H9 (cell line): Measurements from ENCODE around the gene IQCF6. TPM values are rescaled to one million over a fixed set of nuclear protein-coding genes. Genes with fewer than 3 reads are reported as not detected.
"Not testable (repeated sequence)": the region's sequence is repeated elsewhere in the genome, so short reads cannot be mapped to it uniquely, and the experiment has no call there.

Source experiments
- DNase-seq: peaks from one replicate; pipeline ENCODE4 v3.0.0-alpha.2; 2017
- H2AFZ ChIP-seq: one replicate; pipeline ENCODE4 v1.6.1; 2013; ENCODE audit warnings: mild to moderate bottlenecking, low read length, control low read depth, moderate library complexity
- H2AK5ac ChIP-seq: 2 replicates; pipeline ENCODE4 v1.6.1; 2013; ENCODE audit warnings: low read length, control low read depth, mixed read lengths; ENCODE audit not compliant: insufficient read length
- H2BK120ac ChIP-seq: one replicate; pipeline ENCODE4 v1.6.1; 2013; ENCODE audit warnings: low read depth, mild to moderate bottlenecking, low read length, control low read depth, inconsistent platforms; ENCODE audit not compliant: poor library complexity, severe bottlenecking
- H2BK12ac ChIP-seq: 2 replicates; pipeline ENCODE4 v1.6.1; 2013; ENCODE audit warnings: low read length, control low read depth, mixed read lengths, low read depth; ENCODE audit not compliant: insufficient read length
- H2BK15ac ChIP-seq: 2 replicates; pipeline ENCODE4 v1.6.1; 2013; ENCODE audit warnings: low read depth, low read length, control low read depth
- H2BK20ac ChIP-seq: one replicate; pipeline ENCODE4 v1.6.1; 2013; ENCODE audit warnings: low read depth, mild to moderate bottlenecking, low read length, control low read depth, inconsistent platforms; ENCODE audit not compliant: poor library complexity, severe bottlenecking
- H2BK5ac ChIP-seq: 2 replicates; pipeline ENCODE4 v1.6.1; 2013; ENCODE audit warnings: low read length, control low read depth, mixed read lengths; ENCODE audit not compliant: insufficient read length
- H3K14ac ChIP-seq: 2 replicates; pipeline ENCODE4 v1.6.1; 2013; ENCODE audit warnings: low read length, control low read depth; ENCODE audit not compliant: insufficient read depth
- H3K18ac ChIP-seq: 2 replicates; pipeline ENCODE4 v1.6.1; 2013; ENCODE audit warnings: low read depth, mild to moderate bottlenecking, mixed read lengths, low read length, control low read depth; ENCODE audit not compliant: insufficient read length
- H3K23ac ChIP-seq: 2 replicates; pipeline ENCODE4 v1.6.1; 2013; ENCODE audit warnings: low read length, control low read depth, mixed read lengths, low read depth; ENCODE audit not compliant: insufficient read length
- H3K23me2 ChIP-seq: 2 replicates; pipeline ENCODE4 v1.6.1; 2013; ENCODE audit warnings: low read depth, mild to moderate bottlenecking, mixed read lengths, low read length, control low read depth; ENCODE audit not compliant: insufficient read length, poor library complexity, severe bottlenecking
- H3K27ac ChIP-seq: 2 replicates; pipeline ENCODE4 v1.5.1; 2013; ENCODE audit warnings: low read length, control low read depth, mixed read lengths, low read depth; ENCODE audit not compliant: insufficient read length
- H3K27me3 ChIP-seq: 2 replicates; pipeline ENCODE4 v1.6.1; 2013; ENCODE audit warnings: low read length, control low read depth, inconsistent platforms; ENCODE audit not compliant: insufficient read depth
- H3K4ac ChIP-seq: 2 replicates; pipeline ENCODE4 v1.6.1; 2013; ENCODE audit warnings: low read depth, mild to moderate bottlenecking, control low read depth, inconsistent platforms, low read length, moderate library complexity
- H3K4me1 ChIP-seq: 2 replicates; pipeline ENCODE4 v1.6.1; 2013; ENCODE audit warnings: low read length, control low read depth, inconsistent platforms; ENCODE audit not compliant: insufficient read depth
- H3K4me2 ChIP-seq: 2 replicates; pipeline ENCODE4 v1.6.1; 2013; ENCODE audit warnings: low read length, control low read depth, mixed read lengths; ENCODE audit not compliant: insufficient read length, insufficient read depth
- H3K56ac ChIP-seq: 2 replicates; pipeline ENCODE4 v1.6.1; 2013; ENCODE audit warnings: low read depth, mild to moderate bottlenecking, mixed read lengths, low read length, control low read depth; ENCODE audit not compliant: insufficient read length
- H3K79me1 ChIP-seq: 2 replicates; pipeline ENCODE4 v1.6.1; 2013; ENCODE audit warnings: low read depth, mild to moderate bottlenecking, moderate library complexity, low read length, control low read depth, inconsistent platforms; ENCODE audit not compliant: insufficient read depth, poor library complexity, severe bottlenecking
- H3K79me2 ChIP-seq: 2 replicates; pipeline ENCODE4 v1.6.1; 2013; ENCODE audit warnings: low read length, control low read depth, inconsistent platforms; ENCODE audit not compliant: insufficient read depth
- H3K9ac ChIP-seq: 2 replicates; pipeline ENCODE4 v1.6.1; 2013; ENCODE audit warnings: low read length, control low read depth, mixed read lengths; ENCODE audit not compliant: insufficient read length; ENCODE audit errors: extremely low read depth
- H3K9me3 ChIP-seq: one replicate; pipeline ENCODE4 v1.6.1; 2013; ENCODE audit warnings: low read depth, low read length, inconsistent platforms; ENCODE audit not compliant: control insufficient read depth
- H3T11ph ChIP-seq: one replicate; pipeline ENCODE4 v1.6.1; 2013; ENCODE audit warnings: mild to moderate bottlenecking, low read length, control low read depth, inconsistent platforms
- H4K20me1 ChIP-seq: one replicate; pipeline ENCODE4 v1.6.1; 2013; ENCODE audit not compliant: control insufficient read depth, insufficient read length, insufficient read depth
- H4K5ac ChIP-seq: 2 replicates; pipeline ENCODE4 v1.6.1; 2013; ENCODE audit warnings: low read depth, mild to moderate bottlenecking, mixed read lengths, low read length, control low read depth; ENCODE audit not compliant: insufficient read length
- H4K8ac ChIP-seq: replicated peaks from 2 replicates; pipeline ENCODE4 v1.6.1; 2013; ENCODE audit warnings: low read length, control low read depth, mixed read lengths, low read depth; ENCODE audit not compliant: insufficient read length
- H4K91ac ChIP-seq: 2 replicates; pipeline ENCODE4 v1.6.1; 2013; ENCODE audit warnings: low read depth, mild to moderate bottlenecking, moderate library complexity, mixed read lengths, low read length, control low read depth; ENCODE audit not compliant: insufficient read length
- H3K27ac Mint-ChIP-seq, 3 experiments: 2 replicates in 2 of 3; 3 replicates in 1 of 3; pipeline ENCODE4 v1.8.0; 2020 to 2021; ENCODE audit warnings: mixed read lengths in 3 of 3, mild to moderate bottlenecking in 1 of 3, moderate library complexity in 1 of 3
- H3K27me3 Mint-ChIP-seq: 2 replicates; pipeline ENCODE4 v1.8.0; 2021; ENCODE audit warnings: low read depth, mild to moderate bottlenecking, moderate library complexity, mixed read lengths
- H3K36me3 Mint-ChIP-seq, 3 experiments: 2 replicates in 2 of 3; 3 replicates in 1 of 3; pipeline ENCODE4 v1.8.0; 2020 to 2021; ENCODE audit warnings: low read depth in 3 of 3, mixed read lengths in 3 of 3; ENCODE audit not compliant: insufficient read depth in 1 of 3
- H3K4me1 Mint-ChIP-seq, 2 experiments: 2 replicates each; pipeline ENCODE4 v1.8.0; 2020; ENCODE audit warnings: mixed read lengths in 2 of 2
- H3K4me3 Mint-ChIP-seq, 2 experiments: 2 replicates in 1 of 2; 3 replicates in 1 of 2; pipeline ENCODE4 v1.8.0; 2020 to 2021; ENCODE audit warnings: mild to moderate bottlenecking in 2 of 2, mixed read lengths in 2 of 2, moderate library complexity in 1 of 2
- H3K9me3 Mint-ChIP-seq, 2 experiments: 2 replicates in 1 of 2; 3 replicates in 1 of 2; pipeline ENCODE4 v1.8.0; 2020; ENCODE audit warnings: mild to moderate bottlenecking in 2 of 2, mixed read lengths in 2 of 2, moderate library complexity in 1 of 2
- WGBS: extraction: QIAGEN DNeasy Blood & Tissue Kit; methylation state at CpG from one replicate; pipeline ENCODE4 v1.1.7; 2013; ENCODE audit warnings: missing lambda C conversion rate, low lambda C conversion rate, mixed read lengths; ENCODE audit not compliant: insufficient read length; ENCODE audit errors: extremely low coverage; 5-methylcytosine and 5-hydroxymethylcytosine counted together
- total RNA-seq: library from RNA; stranded (reverse); gene quantifications from 2 replicates; pipeline ENCODE4 v1.2.1, GENCODE V29; 2021

IQCF6 gene
- total RNA-seq, 1 experiment from 2014 or later, result not detected

DNA sequence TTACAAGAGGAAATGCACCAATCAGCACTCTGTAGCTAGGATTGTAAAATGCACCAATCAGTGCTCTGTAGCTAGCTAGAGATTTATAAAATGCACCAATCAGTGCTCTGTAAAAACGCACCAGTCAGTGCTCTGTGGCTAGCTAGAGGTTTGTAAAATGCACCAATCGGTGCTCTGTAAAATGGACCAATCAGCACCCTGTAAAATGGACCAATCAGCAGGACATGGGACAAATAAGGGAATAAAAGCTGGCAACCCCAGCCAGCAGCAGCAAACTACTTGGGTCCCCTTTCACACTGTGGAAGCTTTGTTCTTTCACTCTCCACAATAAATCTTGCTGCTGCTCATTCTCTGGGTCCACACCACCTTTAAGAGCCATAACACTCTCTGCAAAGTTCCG is 36.7 kb downstream of the IQCF6 start:
- not testable (repeated sequence) for H3K23me2 ChIP-seq, H2BK20ac ChIP-seq, H3K79me2 ChIP-seq, H4K20me1 ChIP-seq, H3K36me3 Mint-ChIP-seq, H3K14ac ChIP-seq, H2AFZ ChIP-seq, H3K4me1 ChIP-seq, H2BK120ac ChIP-seq, H3K18ac ChIP-seq, H4K8ac ChIP-seq, H3T11ph ChIP-seq, H3K56ac ChIP-seq, H4K91ac ChIP-seq, H3K27ac Mint-ChIP-seq, H3K27me3 Mint-ChIP-seq, H3K4ac ChIP-seq, H3K23ac ChIP-seq, H4K5ac ChIP-seq, H3K4me2 ChIP-seq, H3K27me3 ChIP-seq, H3K4me3 Mint-ChIP-seq, H2AK5ac ChIP-seq, H2BK15ac ChIP-seq, H3K9ac ChIP-seq, H3K9me3 ChIP-seq, H2BK5ac ChIP-seq, H3K27ac ChIP-seq, H3K79me1 ChIP-seq, H2BK12ac ChIP-seq, DNase-seq
- peaks cover 19 to 38% of the 10 kb centered on the region in 2 experiments for H3K4me1 Mint-ChIP-seq
- peaks cover 4 to 21% of the 10 kb centered on the region in 2 experiments for H3K9me3 Mint-ChIP-seq
- no CpG with 5 or more reads among the region's 3 CpGs for WGBS
